AG04449 (cell line): ENCODE data around the gene SLC47A1.

ENCODE experiments used
- CTCF ChIA-PET: fragments of 350-600 bp; formaldehyde crosslinking; extraction: SDS; loops from one replicate; lab custom pipeline; 2021; ENCODE audit warnings: antibody characterized with exemption; lab: Yijun Ruan, JAX
- POLR2A ChIA-PET: fragments of 400-600, 350-600 bp; formaldehyde crosslinking; extraction: SDS; loops from one replicate; lab custom pipeline; 2020; ENCODE audit warnings: antibody characterized with exemption, inconsistent platforms; lab: Yijun Ruan, JAX
- DNase-seq: peaks from one replicate; pipeline ENCODE4 v3.0.0-alpha.2; 2010; ENCODE audit warnings: low read depth, low spot score
- H3K4me3 ChIP-seq: 2 replicates; pipeline ENCODE4 v1.5.1; 2011; ENCODE audit warnings: low read depth, mild to moderate bottlenecking, control low read depth, low read length
- TF ChIP-seq, protein P1 (sequence below): IDR thresholded peaks from one replicate; pipeline ENCODE4 v1.5.1; 2011; ENCODE audit warnings: mild to moderate bottlenecking, moderate library complexity, low read length, control low read depth, inconsistent platforms; ENCODE audit not compliant: insufficient read depth; ENCODE audit errors: missing control alignments

SLC47A1 gene

DNA sequence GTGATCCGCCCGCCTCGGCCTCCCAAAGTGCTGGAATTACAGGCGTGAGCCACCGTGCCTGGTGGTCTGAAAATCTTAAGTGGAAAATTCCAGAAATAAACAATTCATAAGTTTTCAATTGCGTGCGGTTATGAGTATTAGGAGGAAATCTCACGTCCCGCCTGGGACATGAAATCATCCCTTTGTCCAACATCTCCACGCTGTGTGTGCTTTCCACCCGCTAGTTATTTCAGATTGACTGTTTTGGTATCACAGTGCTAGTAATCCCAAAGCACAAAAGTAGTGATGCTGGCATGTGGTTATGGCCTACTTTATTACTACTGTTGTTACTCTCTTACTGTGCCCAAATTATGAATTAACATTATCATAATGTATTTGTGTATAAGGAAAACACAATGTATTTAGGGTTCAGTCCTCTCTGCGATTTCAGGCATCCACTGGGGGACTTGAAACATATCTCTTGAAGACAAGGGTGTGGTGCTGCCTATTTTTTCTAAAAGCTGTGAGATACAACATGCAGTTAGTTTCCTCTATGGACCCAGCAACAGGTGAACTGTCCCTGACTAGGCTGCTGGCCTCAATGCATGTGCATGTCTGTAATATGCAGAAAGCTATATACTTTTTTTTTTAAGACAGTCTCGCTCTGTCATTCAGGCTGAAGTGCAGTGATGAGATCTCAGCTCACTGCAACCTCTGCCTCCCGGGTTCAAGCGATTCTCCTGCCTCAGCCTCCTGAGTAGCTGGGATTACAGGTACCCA, 32.3 kb downstream of the SLC47A1 start:
- TF ChIP-seq, protein P1, sequence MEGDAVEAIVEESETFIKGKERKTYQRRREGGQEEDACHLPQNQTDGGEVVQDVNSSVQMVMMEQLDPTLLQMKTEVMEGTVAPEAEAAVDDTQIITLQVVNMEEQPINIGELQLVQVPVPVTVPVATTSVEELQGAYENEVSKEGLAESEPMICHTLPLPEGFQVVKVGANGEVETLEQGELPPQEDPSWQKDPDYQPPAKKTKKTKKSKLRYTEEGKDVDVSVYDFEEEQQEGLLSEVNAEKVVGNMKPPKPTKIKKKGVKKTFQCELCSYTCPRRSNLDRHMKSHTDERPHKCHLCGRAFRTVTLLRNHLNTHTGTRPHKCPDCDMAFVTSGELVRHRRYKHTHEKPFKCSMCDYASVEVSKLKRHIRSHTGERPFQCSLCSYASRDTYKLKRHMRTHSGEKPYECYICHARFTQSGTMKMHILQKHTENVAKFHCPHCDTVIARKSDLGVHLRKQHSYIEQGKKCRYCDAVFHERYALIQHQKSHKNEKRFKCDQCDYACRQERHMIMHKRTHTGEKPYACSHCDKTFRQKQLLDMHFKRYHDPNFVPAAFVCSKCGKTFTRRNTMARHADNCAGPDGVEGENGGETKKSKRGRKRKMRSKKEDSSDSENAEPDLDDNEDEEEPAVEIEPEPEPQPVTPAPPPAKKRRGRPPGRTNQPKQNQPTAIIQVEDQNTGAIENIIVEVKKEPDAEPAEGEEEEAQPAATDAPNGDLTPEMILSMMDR: no peak
- POLR2A ChIA-PET: no interaction called here
- CTCF ChIA-PET: no interaction called here
- H3K4me3 ChIP-seq: no peak overlapping the region
- no peak for DNase-seq

DNA sequence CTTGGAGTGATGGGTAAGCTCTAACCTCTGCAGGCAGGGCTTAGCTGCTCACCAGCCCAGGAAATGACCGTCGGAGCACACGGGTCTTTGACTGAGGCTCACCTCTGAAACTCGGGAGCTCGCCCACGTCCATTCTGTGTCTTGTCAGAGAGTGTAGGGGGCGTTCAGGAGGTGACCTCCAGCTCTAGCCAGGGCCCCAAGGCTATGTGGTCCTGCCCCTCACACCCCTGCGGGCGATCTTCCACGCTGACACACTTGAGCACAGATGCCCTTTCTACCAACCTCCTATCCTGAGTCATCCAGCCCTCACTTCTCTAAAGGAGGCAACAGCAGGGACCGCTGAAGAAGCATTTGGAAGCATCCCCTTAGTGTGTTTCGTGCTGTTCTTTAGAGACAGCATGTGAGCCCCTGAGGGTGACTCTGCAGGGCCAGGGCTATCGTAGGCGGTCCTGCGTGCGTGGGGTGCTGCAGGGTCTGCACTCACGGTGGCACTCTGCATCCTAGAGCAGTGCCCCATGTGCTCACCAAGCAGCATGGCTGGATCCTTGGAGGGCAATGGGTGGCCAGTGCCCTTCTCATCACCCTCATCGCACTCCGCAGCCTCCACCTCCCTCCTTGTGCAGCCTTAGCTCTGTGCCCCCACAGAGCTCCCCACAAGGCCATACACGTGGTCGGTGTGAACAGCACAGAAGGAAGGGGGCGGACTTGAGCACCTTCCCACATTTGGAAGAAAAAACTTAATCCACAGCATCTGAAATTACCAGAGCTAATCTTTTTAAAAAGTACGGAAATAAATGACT, 33.8 kb downstream of the SLC47A1 start:
- TF ChIP-seq, protein P1: no peak
- ChIA-PET CTCF (no interaction called here), POLR2A (no interaction called here)
- no peak for DNase-seq
- H3K4me3 ChIP-seq: no peak overlapping the region

DNA sequence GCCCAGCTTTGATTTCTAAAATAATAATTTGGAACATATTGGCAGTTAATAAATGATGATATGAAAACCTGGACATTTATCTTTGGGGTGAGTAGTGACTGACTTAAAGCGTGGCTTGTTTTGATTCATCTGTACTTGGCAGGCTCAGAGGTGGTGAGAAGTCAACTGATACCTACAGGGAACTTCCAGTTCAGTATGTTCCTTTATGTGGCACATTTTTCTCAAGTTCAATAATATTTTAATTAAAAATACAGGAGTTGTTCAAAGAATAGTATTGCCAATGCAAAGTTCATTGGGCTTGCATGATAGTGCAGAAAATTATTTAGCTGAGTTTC, 34.3 kb downstream of the SLC47A1 start:
- no peak overlapping the region for H3K4me3 ChIP-seq
- no peak for DNase-seq
- TF ChIP-seq, protein P1: no peak
- CTCF ChIA-PET: no interaction called here
- POLR2A ChIA-PET: no interaction called here

DNA sequence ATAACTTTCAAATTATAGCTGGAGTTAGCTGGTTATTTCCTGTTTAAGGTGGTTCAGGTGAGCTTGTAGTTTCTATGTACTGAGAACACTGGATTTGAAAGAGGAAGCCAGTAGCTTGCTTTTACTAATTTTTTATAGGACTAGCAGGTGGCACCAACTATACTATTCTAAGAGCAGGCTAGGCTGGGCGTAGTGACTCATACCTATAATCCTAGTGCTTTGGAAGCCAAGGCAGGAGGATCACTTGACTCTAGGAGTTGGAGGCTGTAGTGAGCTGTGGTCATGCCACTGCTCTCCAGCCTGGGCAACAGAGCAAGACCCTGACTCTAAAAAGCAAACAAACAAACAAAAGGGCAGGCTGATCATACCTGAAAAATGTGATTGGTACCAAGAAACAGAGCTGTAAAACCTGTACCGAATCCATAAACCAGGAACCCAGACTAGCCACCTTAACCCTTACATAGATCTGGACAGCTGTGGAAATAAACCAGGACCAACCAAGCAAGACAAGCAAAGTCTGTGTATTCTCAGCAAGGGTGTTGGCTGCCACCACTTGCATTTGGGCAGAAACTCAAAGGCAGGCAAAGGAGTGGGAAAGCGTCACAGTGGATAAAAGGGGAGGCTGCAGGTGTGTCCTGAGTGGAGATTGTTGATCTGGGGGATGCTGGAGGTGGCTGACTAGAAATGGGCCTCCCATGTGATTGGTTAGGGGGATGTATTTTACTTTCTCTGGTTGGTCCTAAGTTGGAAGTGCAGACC, 36.3 kb downstream of the SLC47A1 start:
- TF ChIP-seq, protein P1: no peak
- no peak overlapping the region for H3K4me3 ChIP-seq
- ChIA-PET POLR2A (no interaction called here), CTCF (no interaction called here)
- DNase-seq: no peak

DNA sequence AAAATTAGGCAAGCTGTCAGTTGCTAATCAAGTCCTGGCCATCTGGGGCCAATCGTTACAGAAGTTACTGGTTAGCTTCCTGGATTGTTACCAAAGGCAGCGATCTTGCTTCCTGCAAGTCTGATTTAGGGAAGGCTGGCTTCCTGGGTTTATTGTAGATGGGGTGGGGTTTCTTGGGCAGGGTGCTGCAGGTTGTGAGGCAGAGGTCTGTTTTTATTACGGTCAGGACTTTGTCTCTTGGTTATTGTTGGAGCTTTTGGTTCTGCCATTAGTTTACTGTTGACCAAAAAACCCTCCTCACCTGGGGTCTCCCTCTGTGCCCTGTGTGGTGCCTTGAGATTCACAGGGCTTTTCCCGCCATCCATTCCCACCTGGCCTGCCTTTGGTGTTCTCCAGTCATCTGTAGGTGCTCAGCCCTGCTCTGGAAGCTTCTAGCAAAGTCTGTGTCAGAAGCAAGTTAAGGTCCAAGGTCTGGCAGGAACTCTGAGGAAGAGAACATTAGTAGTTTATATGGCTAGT, 36.9 kb downstream of the SLC47A1 start:
- ChIA-PET CTCF (no interaction called here), POLR2A (no interaction called here)
- TF ChIP-seq, protein P1: no peak
- no peak for DNase-seq
- H3K4me3 ChIP-seq: no peak overlapping the region

DNA sequence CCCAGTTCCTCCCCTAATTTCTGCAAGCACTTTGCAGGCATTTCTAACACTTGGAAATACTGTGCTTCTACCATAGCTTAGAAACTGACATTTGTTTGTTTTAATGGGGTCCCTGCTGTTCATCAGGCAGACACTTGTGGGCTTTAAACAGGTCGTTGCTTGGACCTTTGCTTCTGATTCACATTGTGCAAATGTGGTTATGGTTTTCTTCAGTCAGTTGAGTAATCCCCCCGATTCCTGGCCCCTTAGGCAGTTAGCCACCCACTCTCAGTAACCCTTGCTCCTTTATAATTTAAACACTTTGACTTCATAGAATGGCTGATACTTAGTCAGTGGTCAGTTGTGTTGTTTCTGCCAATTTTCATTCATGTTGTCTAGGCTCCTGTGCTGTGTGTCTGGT, 39.4 kb downstream of the SLC47A1 start:
- H3K4me3 ChIP-seq: no peak overlapping the region
- ChIA-PET CTCF (no interaction called here), POLR2A (no interaction called here)
- DNase-seq: no peak
- TF ChIP-seq, protein P1: no peak
